HT-29 (cell line): ENCODE measurements around the gene CREB3. TPM values are rescaled to one million over a fixed set of nuclear protein-coding genes. Genes with fewer than 3 reads are reported as not detected.

ENCODE experiments used
- DNase-seq: peaks from one replicate; pipeline ENCODE4 v3.0.0-alpha.2; 2015; ENCODE audit warnings: low spot score
- total RNA-seq: library from RNA; depleted of rRNA; stranded (reverse); fragments of >200 nt; shearing (Covaris generic); gene quantifications from 2 replicates; pipeline ENCODE4 v1.2.3, GENCODE V29; 2014

CREB3 gene
- total RNA-seq, 1 experiment from 2014 or later = 42.4 TPM

GRCh38 chr9:35702696-35703095 lies 29.8 kb upstream of the CREB3 start:
- no peak for DNase-seq

- DNase-seq = no peak
Measured at GRCh38 chr9:35703906-35704672, 28.4 kb upstream of the CREB3 start.

DNA sequence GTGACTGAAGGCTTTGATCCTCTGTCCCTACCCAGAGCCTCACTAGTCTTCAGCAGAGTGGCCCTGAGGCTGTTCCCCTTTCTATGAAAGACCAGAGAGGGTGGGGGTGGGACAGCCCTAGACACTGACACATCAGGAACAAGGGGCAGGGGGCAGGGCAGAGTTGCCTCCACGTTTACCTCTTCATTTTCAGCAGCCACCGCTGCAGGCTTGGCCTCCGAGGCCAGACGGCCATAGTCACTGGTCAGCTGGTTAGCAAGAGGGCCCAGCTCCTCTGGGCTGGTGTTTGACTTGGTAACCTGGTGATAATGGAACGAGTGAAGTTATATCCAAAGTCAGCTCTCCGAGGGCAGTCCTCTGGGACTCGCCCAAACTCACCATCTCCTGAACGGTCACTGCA lies 27.1 kb upstream of the CREB3 start:
- no peak for DNase-seq

DNA sequence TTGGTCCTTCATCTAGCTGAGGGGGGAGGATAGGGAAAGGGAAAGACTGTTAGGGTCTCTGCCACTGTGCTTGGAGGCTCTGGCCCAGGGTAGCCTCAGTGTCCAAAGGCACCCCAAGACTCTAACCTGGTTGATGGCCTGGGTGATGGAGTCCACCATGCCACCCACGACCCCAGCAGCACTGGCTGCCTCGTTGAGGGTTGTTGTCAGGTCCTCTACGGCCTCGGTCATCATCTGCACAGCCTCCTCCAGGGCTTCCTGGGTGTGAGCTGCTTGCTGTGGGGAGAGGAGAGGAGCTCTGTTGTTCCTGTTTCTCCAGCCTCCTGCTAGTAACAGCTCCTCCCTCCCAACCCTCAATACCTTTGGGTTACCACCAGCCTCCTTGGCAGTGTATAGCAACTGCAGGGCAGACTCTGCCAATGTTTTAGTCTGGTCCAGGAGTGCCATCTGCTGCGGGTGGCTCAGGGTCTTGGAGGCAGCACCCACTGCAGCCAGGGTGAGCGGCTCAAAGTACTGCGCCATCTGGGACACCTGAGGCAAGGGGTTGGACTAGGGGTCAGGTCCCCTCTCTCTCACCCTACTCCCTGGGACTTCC lies 26.5 kb upstream of the CREB3 start:
- DNase-seq = no peak

DNA sequence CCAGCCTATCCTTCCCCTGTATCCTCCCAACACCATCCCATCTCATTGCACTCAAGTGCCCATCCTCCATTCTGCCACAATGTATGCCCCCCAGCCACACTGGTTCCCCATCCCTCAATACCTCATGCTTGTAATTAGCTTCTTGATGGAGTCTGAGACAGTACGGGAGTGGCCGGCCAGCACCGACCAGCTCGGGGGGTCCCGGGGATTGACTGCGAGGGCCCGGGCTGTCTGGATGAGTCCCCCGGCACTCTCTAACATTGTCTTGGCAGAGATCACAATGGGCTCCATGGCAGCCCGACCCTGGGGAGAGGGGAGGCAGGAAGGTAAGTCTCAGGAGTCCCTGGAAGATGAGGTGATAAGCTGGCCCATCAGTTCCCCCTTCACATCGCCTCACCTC lies 25.5 kb upstream of the CREB3 start:
- DNase-seq = no peak

DNA sequence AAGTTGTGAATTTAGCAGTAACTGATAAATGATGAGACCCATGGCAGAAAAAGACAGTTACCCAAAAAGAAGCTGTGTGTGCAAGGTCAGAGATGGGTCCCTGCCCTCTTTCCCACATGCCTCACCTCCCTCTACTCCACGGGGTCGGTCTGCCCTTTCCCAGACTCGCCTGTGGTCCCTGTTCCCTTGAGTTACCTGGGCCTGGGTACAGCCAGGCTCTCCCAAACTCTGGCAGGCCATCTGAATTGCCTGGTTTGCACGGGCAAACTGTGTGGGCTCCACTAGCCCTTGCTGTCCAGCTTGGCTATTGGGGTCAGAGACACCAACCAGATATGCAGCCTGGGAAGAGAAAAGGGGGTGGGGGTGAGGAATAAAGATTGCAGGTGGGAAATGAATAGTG lies 24.3 kb upstream of the CREB3 start:
- DNase-seq = no peak

- DNase-seq = no peak
Measured at GRCh38 chr9:35710818-35711500, 21.5 kb upstream of the CREB3 start.

- DNase-seq = no peak
Measured at GRCh38 chr9:35711501-35712428, 20.7 kb upstream of the CREB3 start.

DNA sequence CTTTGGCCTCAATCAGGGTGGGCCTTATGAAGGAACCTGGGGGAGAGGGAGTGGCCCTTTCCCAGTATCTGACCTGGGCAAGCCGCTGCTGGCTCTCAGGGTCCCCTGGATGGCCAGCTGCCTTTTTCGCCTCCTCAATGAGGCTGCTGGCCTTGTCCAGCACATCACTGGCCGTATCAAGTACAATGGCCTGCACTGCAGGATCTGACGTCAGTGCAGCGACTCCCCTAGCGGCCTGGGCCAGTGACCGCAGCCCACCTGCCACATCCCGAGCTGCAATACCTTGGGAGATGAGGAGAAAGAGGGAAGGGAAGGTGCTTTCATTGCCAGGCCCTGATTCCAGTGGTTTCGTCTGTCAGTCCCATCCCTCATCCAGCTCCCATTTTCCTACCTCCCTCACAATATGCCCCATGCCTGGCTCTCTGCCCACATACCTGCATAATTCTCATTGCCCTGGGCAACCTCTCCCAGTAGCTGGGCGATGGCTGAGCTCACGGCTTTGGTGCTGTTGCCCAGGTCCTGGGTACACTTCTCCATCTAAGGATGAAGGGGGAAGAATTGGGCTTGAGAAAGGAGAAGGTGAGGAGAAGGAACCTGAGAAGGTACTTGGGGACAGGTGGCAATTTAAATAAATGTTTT lies 19.6 kb upstream of the CREB3 start:
- DNase-seq = no peak

- DNase-seq = no peak
Measured at GRCh38 chr9:35713578-35713977, 18.9 kb upstream of the CREB3 start.

GRCh38 chr9:35714123-35714522 lies 18.3 kb upstream of the CREB3 start:
- no peak for DNase-seq

DNA sequence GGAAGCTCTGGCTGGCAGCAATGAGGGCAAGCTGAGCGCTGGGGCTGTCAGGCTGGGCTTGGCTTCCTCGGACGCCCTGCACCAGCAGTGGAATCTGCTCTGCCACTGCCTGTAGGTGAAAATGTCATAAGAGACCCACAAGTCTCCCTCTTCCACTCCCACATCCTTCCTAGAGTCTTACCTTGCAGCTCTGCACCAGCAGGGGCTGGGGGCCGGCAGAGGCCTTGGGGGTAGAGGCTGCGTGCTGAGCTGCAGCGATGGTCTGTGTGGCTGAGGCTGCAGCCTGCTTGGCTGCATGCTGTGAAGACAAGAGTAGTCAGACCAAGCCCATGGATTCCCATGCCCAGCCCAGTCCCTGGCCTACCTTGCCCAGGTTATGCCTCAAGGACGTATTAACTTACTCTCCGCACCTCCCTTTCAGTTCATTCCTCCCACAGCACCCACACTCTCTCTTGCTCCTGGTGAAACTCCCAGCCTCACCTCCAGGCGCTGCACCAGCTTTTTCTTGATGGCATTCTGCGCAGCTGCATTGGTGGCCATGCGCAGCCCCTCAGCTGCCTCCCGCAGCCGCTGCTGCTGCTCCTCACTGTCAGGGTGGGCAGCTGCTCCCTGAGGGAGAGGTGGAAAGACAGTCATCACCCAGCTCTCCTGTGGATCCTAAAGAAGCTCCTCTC lies 17.8 kb upstream of the CREB3 start:
- no peak for DNase-seq

DNA sequence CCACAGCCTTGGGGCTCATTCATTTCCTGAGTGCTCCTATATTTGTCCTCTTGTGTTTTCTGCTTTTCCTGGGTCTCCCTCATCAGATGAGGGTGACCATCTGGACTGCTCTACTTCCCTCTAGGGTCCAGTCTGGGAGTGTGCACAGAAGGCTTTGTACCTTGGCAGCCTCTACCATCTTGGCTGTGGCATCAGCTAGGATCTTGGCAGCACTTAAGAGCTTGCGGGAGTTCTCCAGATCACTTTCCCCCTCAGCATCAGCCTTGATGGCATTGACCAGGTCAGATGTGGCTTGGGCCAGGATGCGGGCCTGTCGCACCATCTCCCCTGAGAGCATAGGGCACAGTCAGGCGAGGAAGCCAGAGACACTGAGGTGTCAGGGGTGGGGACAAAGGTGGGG lies 16.2 kb upstream of the CREB3 start:
- peak; percentile 11 for DNase-seq

GRCh38 chr9:35717132-35717870 lies 15.2 kb upstream of the CREB3 start:
- no peak for DNase-seq

DNA sequence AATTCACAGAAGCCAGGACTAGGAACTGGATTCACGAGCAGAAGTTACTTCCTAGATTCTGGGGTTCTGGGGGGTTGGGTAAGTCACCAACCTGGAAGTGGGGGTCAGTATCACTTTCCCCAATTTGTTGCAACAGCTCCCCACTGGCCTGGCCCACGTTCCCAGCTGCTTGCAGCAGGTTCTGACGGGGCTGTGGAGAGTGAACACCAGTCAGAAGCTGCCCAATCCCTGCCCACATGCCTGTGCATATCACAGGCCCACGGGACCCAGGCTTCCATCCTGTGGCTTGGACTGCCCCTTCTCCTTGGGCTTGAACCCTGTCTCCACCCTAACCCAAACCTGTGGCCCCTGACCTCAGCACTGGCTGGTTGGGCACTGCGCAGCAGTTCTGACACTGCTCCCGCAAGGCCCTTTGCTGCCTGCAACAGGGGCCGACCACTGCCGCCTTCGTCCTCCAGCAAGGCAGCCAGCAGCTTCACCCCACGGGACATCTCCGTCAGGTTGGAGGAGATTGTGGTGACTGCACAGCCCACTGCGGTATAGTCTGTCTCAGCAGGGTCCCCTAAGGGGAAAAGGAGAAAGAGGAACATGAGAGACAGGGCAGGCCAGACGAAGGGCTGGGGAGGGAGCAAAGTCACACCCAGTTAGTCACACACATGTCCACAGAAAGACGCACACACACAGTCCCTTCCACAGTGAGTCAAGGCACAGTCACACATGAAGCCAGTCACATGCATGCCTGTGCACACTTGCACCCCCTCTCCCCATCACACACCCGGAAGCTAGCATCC lies 13.6 kb upstream of the CREB3 start:
- DNase-seq = no peak

DNA sequence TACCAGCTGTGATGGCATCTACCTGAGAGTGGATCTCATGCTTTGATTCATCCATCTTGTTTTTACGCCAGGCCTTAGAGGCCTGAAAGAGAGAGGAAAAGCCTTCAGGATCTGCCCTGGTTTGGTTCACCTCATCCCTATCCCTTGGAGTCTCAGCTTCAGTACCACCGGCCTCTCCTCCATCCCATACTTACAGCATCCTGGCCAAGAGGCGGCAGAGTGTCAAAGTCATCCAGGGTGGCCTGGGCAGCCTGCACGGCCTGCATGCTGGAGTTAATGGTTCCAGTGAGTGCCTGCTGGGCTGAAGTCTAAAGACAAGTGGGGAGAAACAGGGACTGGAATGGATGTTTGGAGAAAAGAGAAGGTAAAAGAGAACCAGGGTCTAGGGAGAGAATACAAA lies 12.9 kb upstream of the CREB3 start:
- DNase-seq = no peak

GRCh38 chr9:35723426-35723825 lies 9.0 kb upstream of the CREB3 start:
- DNase-seq = no peak

DNA sequence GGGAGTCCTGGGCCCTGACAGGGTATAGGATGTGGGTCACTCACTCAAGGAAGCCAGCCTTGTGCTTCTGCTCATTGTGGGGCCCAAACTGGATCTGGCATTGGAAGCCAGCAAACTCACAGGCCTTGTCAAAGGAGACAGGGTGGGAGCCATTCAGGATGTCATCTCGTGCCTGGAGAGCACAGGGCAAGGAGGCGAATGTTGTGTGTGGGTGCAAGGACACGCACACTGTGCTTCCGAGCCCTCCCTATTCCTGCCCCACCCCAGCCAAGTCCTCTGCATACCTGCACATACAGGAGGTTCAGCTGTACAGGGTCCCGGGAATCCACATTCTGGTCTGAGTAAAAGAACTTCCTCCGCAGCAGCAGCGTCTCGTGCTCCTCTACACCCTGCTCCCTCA lies 8.6 kb upstream of the CREB3 start:
- DNase-seq = no peak

GRCh38 chr9:35725362-35725761 lies 7.1 kb upstream of the CREB3 start:
- no peak for DNase-seq
